IMR-90 (cell line): ENCODE measurements around the gene CIAO3. TPM values are rescaled to one million over a fixed set of nuclear protein-coding genes. Genes with fewer than 3 reads are reported as not detected.

Experiments used
- ATAC-seq: fragments of 200-7000 bp; cut with Tn5 transposase; 2 replicates; pipeline ENCODE4 v1.9.1; 2020; ENCODE audit warnings: low read depth, mild to moderate bottlenecking, moderate library complexity
- BruUV-seq: library from RNA; stranded (reverse); fragments of 400-500 nt; replicated peaks from 2 replicates; lab custom pipeline; 2021; lab: Mats Ljungman, UMichigan
- CTCF ChIA-PET: fragments of 300-600 bp; formaldehyde crosslinking; extraction: SDS; loops from one replicate; lab custom pipeline; 2021; ENCODE audit warnings: antibody characterized with exemption; lab: Yijun Ruan, JAX
- POLR2A ChIA-PET: fragments of 300-600 bp; sonication (Branson Sonifier 250); formaldehyde crosslinking; loops from one replicate; lab custom pipeline; 2022; ENCODE audit warnings: antibody characterized with exemption; ENCODE audit not compliant: unreplicated experiment; lab: Charles Lee
- DNase-seq: peaks from one replicate; pipeline ENCODE4 v3.0.0; 2013
- H2AFZ ChIP-seq: replicated peaks from 2 replicates; pipeline ENCODE3; 2013; ENCODE audit warnings: low read length, mild to moderate bottlenecking; ENCODE audit not compliant: poor library complexity
- H2AK5ac ChIP-seq: 2 replicates; pipeline ENCODE4 v1.6.1; 2013; ENCODE audit warnings: low read depth, low read length, inconsistent platforms
- H2AK9ac ChIP-seq: replicated peaks from 2 replicates; pipeline ENCODE3; 2013; ENCODE audit warnings: mild to moderate bottlenecking, low read depth, low read length, moderate library complexity; ENCODE audit not compliant: poor library complexity
- H2BK120ac ChIP-seq: 2 replicates; pipeline ENCODE4 v1.6.1; 2013; ENCODE audit warnings: low read depth, low read length, inconsistent platforms
- H2BK15ac ChIP-seq: 3 replicates; pipeline ENCODE4 v1.6.1; 2013; ENCODE audit warnings: low read depth, low read length, inconsistent platforms
- H2BK20ac ChIP-seq: 2 replicates; pipeline ENCODE4 v1.6.1; 2013; ENCODE audit warnings: low read depth, mild to moderate bottlenecking, inconsistent platforms, low read length, moderate library complexity
- H2BK5ac ChIP-seq: 2 replicates; pipeline ENCODE4 v1.6.1; 2013; ENCODE audit warnings: mild to moderate bottlenecking, low read depth, low read length, inconsistent platforms; ENCODE audit not compliant: poor library complexity, severe bottlenecking
- H3K14ac ChIP-seq: replicated peaks from 2 replicates; pipeline ENCODE4 v1.6.1; 2013; ENCODE audit warnings: low read depth, low read length, inconsistent platforms
- H3K18ac ChIP-seq: 2 replicates; pipeline ENCODE4 v1.6.1; 2013; ENCODE audit warnings: low read depth, low read length, control low read depth
- H3K23ac ChIP-seq: 2 replicates; pipeline ENCODE4 v1.6.1; 2013; ENCODE audit warnings: low read depth, low read length, inconsistent platforms
- H3K27ac ChIP-seq: 2 replicates; pipeline ENCODE4 v1.5.1; 2013; ENCODE audit warnings: mild to moderate bottlenecking, control low read depth, low read length; ENCODE audit not compliant: insufficient read depth
- H3K27me3 ChIP-seq: 2 replicates; pipeline ENCODE4 v1.6.1; 2013; ENCODE audit warnings: low read length; ENCODE audit not compliant: control insufficient read depth, insufficient read depth
- H3K36me3 ChIP-seq: 2 replicates; pipeline ENCODE4 v1.6.1; 2013; ENCODE audit warnings: low read length, mixed read lengths; ENCODE audit not compliant: control insufficient read depth, insufficient read depth
- H3K4ac ChIP-seq: 2 replicates; pipeline ENCODE4 v1.6.1; 2013; ENCODE audit warnings: low read depth, low read length, inconsistent platforms
- H3K4me1 ChIP-seq: 2 replicates; pipeline ENCODE4 v1.6.1; 2013; ENCODE audit warnings: low read length, mixed read lengths; ENCODE audit not compliant: control insufficient read depth, insufficient read depth
- H3K4me2 ChIP-seq: 2 replicates; pipeline ENCODE4 v1.6.1; 2013; ENCODE audit warnings: low read depth, mild to moderate bottlenecking, control low read depth, low read length, moderate library complexity
- H3K4me3 ChIP-seq: 2 replicates; pipeline ENCODE4 v1.5.1; 2013; ENCODE audit warnings: low read depth, mild to moderate bottlenecking, control low read depth, low read length, moderate library complexity; ENCODE audit not compliant: insufficient read depth
- H3K56ac ChIP-seq: 2 replicates; pipeline ENCODE4 v1.6.1; 2013; ENCODE audit warnings: low read length, inconsistent platforms; ENCODE audit not compliant: insufficient read depth; ENCODE audit errors: extremely low read depth
- H3K79me1 ChIP-seq, 2 experiments: 2 replicates each; pipeline ENCODE4 v1.6.1; 2013; ENCODE audit warnings: low read length in 2 of 2, inconsistent platforms in 1 of 2, low read depth in 1 of 2
- H3K9ac ChIP-seq: 2 replicates; pipeline ENCODE4 v1.6.1; 2013; ENCODE audit warnings: low read depth, low read length, control low read depth
- H3K9me1 ChIP-seq: 2 replicates; pipeline ENCODE4 v1.6.1; 2013; ENCODE audit warnings: low read length, inconsistent platforms; ENCODE audit not compliant: insufficient read depth
- H3K9me3 ChIP-seq: 2 replicates; pipeline ENCODE4 v1.6.1; 2013; ENCODE audit warnings: low read length; ENCODE audit not compliant: control insufficient read depth, insufficient read depth
- H4K20me1 ChIP-seq: 2 replicates; pipeline ENCODE4 v1.6.1; 2013; ENCODE audit warnings: low read length, inconsistent platforms; ENCODE audit not compliant: insufficient read depth
- H4K5ac ChIP-seq: 2 replicates; pipeline ENCODE4 v1.6.1; 2013; ENCODE audit warnings: mild to moderate bottlenecking, low read depth, low read length, control low read depth
- H4K8ac ChIP-seq, 2 experiments: 2 replicates each; pipeline ENCODE4 v1.6.1; 2013; ENCODE audit warnings: low read depth in 2 of 2, low read length in 2 of 2, control low read depth in 1 of 2, inconsistent platforms in 1 of 2
- H4K91ac ChIP-seq: 2 replicates; pipeline ENCODE4 v1.6.1; 2013; ENCODE audit warnings: low read depth, low read length, inconsistent platforms; ENCODE audit not compliant: insufficient read depth
- BHLHE40 ChIP-seq: fragments of 150-350 bp; IDR thresholded peaks from 2 replicates; pipeline ENCODE4 v1.6.1; 2016; ENCODE audit warnings: mild to moderate bottlenecking, low read depth, low read length
- RAD21 ChIP-seq: IDR thresholded peaks from 2 replicates; pipeline ENCODE4 v1.6.1; 2012; ENCODE audit warnings: low read length, improper control_type of control experiment
- SMC3 ChIP-seq: fragments of 150-350 bp; IDR thresholded peaks from 2 replicates; pipeline ENCODE4 v1.6.1; 2016; ENCODE audit warnings: low read depth, mild to moderate bottlenecking, antibody characterized with exemption, low read length, moderate library complexity
- WGBS, 2 experiments: methylation state at CpG; one replicate each; pipeline versions ENCODE4 v1.1.5 to v1.1.7; 2013; ENCODE audit warnings: missing lambda C conversion rate in 2 of 2; ENCODE audit not compliant: insufficient read length in 1 of 2; ENCODE audit errors: extremely low coverage in 2 of 2; 5-methylcytosine and 5-hydroxymethylcytosine counted together
- dilution Hi-C: fragments of 300-500 bp; cut with HindIII; formaldehyde crosslinking; loops from one replicate; pipeline ENCODE4 v1.14.3; 2018; ENCODE audit warnings: low sequenced_read_pairs; ENCODE audit not compliant: unreplicated experiment
- in situ Hi-C: fragments of 300-500 bp; cut with MboI; formaldehyde crosslinking; loops from 3 replicates; pipeline ENCODE4 v1.14.3; 2019; ENCODE audit warnings: low sequenced_read_pairs, inconsistent platforms, mixed read lengths
- intact Hi-C: fragments of 100-400 bp; cut with micrococcal nuclease; formaldehyde crosslinking; loops from 2 replicates; pipeline ENCODE4 v1.10.0; 2022
- polyA plus RNA-seq, 3 experiments: library from polyadenylated mRNA; depleted of rRNA; stranded (reverse); fragments of >200 nt; gene quantifications; 2 replicates each; pipeline ENCODE4 v1.2.3, GENCODE V29; 2012; ENCODE audit warnings: low replicate concordance in 1 of 3
- total RNA-seq: library from RNA; depleted of rRNA; stranded (reverse); fragments of >200 nt; gene quantifications from 2 replicates; pipeline ENCODE4 v1.2.3, GENCODE V29; 2012

CIAO3 gene
- total and polyA plus RNA-seq, 2 of the 4 experiments (the other 2 are of a cell fraction) = 17.0 to 20.2 TPM

- Histone ChIP-seq H3K9me1 (no peaks in the 10 kb centered on the region), H3K56ac (no peak overlapping the region), H3K4me3 (no peak overlapping the region), H3K27ac (no peak overlapping the region), H3K9me3 (no peaks in the 10 kb centered on the region), H3K14ac (no peak overlapping the region), H2BK20ac (no peak overlapping the region), H3K79me1 (0 out of 4 replicates have a peak, but pooled peaks cover 0 to 2% of the 10 kb centered on the region in 2 experiments), H3K36me3 (peaks cover 2% of the 10 kb centered on the region; the same call in 1 of the 2 replicates), H4K8ac (no peak overlapping the region), H4K5ac (no peak overlapping the region), H2BK120ac (no peak overlapping the region), H2BK15ac (no peak overlapping the region), H2AFZ (no peak overlapping the region), H3K9ac (no peak overlapping the region), H4K20me1 (peaks cover 4% of the 10 kb centered on the region; the same call in 1 of the 2 replicates), H3K23ac (no peak overlapping the region), H3K4me2 (no peak overlapping the region), H2AK5ac (no peak overlapping the region), H3K4me1 (peaks cover 5% of the 10 kb centered on the region; the same call in 1 of the 2 replicates), H4K91ac (no peak overlapping the region), H3K27me3 (peaks cover 9% of the 10 kb centered on the region; the same call in 1 of the 2 replicates), H3K4ac (no peak overlapping the region), H2AK9ac (no peak overlapping the region), H2BK5ac (no peak overlapping the region), H3K18ac (no peak overlapping the region)
- TF ChIP-seq BHLHE40 (no peak), RAD21 (no peak), SMC3 (no peak)
- DNase-seq = no peak
- ChIA-PET CTCF (no interaction called here), POLR2A (no interaction called here)
- intact Hi-C loops = no loop called here
- 86% methylated on average over 10 of the region's 16 CpGs; no CpG with 5 or more reads in 1 of the 2 experiments for WGBS, 2 experiments
- no peak for ATAC-seq
- BruUV-seq = no TSS peak
- in situ Hi-C loops = no loop called here
- dilution Hi-C loops = no loop called here
Observed at GRCh38 chr16:780296-780695, 39.5 kb upstream of the CIAO3 start.
